HCT116 (cell line): Measurements from ENCODE around the gene PNRC1. TPM values are rescaled to one million over a fixed set of nuclear protein-coding genes. Genes with fewer than 3 reads are reported as not detected.
A peak's percentile ranks its signal among the peaks of the same experiment; 100 is the strongest.

ENCODE experiments used
- ATAC-seq: fragments of 200-7000 bp; cut with Tn5 transposase; 2 replicates; pipeline ENCODE4 v1.9.1; 2020; ENCODE audit warnings: mild to moderate bottlenecking, moderate library complexity
- BruUV-seq: library from RNA; stranded (reverse); fragments of 400-500 nt; replicated peaks from 2 replicates; lab custom pipeline; 2021; lab: Mats Ljungman, UMichigan
- CTCF ChIA-PET: fragments of 300-600 bp; sonication (Branson Sonifier 250); formaldehyde crosslinking; loops from one replicate; lab custom pipeline; 2021; ENCODE audit warnings: antibody characterized with exemption; lab: Charles Lee
- POLR2A ChIA-PET: fragments of 300-600, 350-600 bp; sonication (Branson Sonifier 250); formaldehyde crosslinking; loops from one replicate; lab custom pipeline; 2021; ENCODE audit warnings: antibody characterized with exemption; lab: Charles Lee
- RAD21 ChIA-PET, 2 experiments: fragments of 300-600 bp; sonication (Branson Sonifier 250); formaldehyde crosslinking; loops; one replicate each; lab custom pipeline; 2023; ENCODE audit warnings: low total read pairs in 2 of 2; ENCODE audit not compliant: uncharacterized antibody in 2 of 2, unreplicated experiment in 2 of 2, low non-redundant PET in 1 of 2; lab: Charles Lee
- DNase-seq: peaks from one replicate; pipeline ENCODE4 v3.0.0-alpha.2; 2010; ENCODE audit warnings: low read depth, low spot score
- H2AFZ ChIP-seq: fragments of 200-600 bp; shearing (Covaris generic), sonication (generic); 2 replicates; pipeline ENCODE4 v1.6.1; 2017; ENCODE audit warnings: low read depth, mixed run types, mixed read lengths, antibody characterized with exemption, low read length; ENCODE audit not compliant: poor library complexity, severe bottlenecking
- H3K27ac ChIP-seq: 2 replicates; pipeline ENCODE4 v1.5.1; 2012; ENCODE audit warnings: low read depth, low read length
- H3K27me3 ChIP-seq: fragments of 200-600 bp; sonication (generic); 2 replicates; pipeline ENCODE4 v1.6.1; 2016; ENCODE audit warnings: mixed run types, low read length, mixed read lengths; ENCODE audit not compliant: insufficient read depth
- H3K36me3 ChIP-seq, 2 experiments: fragments of 200-500 bp in 1 of 2; fragments of 200-600 bp in 1 of 2; sonication (Bioruptor generic) in 1 of 2; sonication (generic) in 1 of 2; 2 replicates each; pipeline versions ENCODE4 v1.5.1 to v1.6.1; 2014 to 2016; ENCODE audit warnings: low read length in 2 of 2, inconsistent platforms in 1 of 2, mixed read lengths in 1 of 2, mixed run types in 1 of 2; ENCODE audit not compliant: insufficient read depth in 2 of 2, control insufficient read depth in 1 of 2
- H3K4me1 ChIP-seq, 2 experiments: fragments of 200-600 bp in 1 of 2; sonication (generic) in 1 of 2; 2 replicates each; pipeline versions ENCODE4 v1.5.1 to v1.6.1; 2012 to 2017; ENCODE audit warnings: low read length in 2 of 2, inconsistent platforms in 1 of 2, mild to moderate bottlenecking in 1 of 2, mixed read lengths in 1 of 2, mixed run types in 1 of 2, moderate library complexity in 1 of 2; ENCODE audit not compliant: insufficient read depth in 2 of 2, control insufficient read depth in 1 of 2
- H3K4me2 ChIP-seq: fragments of 200-600 bp; sonication (generic); 2 replicates; pipeline ENCODE4 v1.6.1; 2017; ENCODE audit warnings: mixed run types, low read length, mixed read lengths
- H3K4me3 ChIP-seq, 2 experiments: fragments of 200-600 bp in 1 of 2; sonication (generic) in 1 of 2; replicated peaks in 1 of 2; 2 replicates each; pipeline ENCODE4 v1.5.1; 2011 to 2016; ENCODE audit warnings: low read length in 2 of 2, control low read depth in 1 of 2, low read depth in 1 of 2, mild to moderate bottlenecking in 1 of 2, mixed read lengths in 1 of 2, mixed run types in 1 of 2
- H3K79me2 ChIP-seq: fragments of 200-600 bp; sonication (generic); 2 replicates; pipeline ENCODE4 v1.6.1; 2017; ENCODE audit warnings: mild to moderate bottlenecking, mixed run types, low read length, moderate library complexity, mixed read lengths; ENCODE audit not compliant: insufficient read depth
- H3K9ac ChIP-seq: fragments of 200-600 bp; sonication (generic); 2 replicates; pipeline ENCODE4 v1.6.1; 2016; ENCODE audit warnings: low read length, mixed read lengths
- H3K9me2 ChIP-seq: fragments of 200-600 bp; sonication (generic), shearing (Covaris generic); 2 replicates; pipeline ENCODE4 v1.6.1; 2017; ENCODE audit warnings: mixed run types, mild to moderate bottlenecking, moderate library complexity; ENCODE audit not compliant: insufficient read depth
- H3K9me3 ChIP-seq, 2 experiments: fragments of 200-500 bp in 1 of 2; fragments of 200-600 bp in 1 of 2; sonication (Bioruptor generic) in 1 of 2; sonication (generic) in 1 of 2; 2 replicates each; pipeline ENCODE4 v1.6.1; 2014 to 2017; ENCODE audit warnings: low read length in 2 of 2, mixed read lengths in 2 of 2, inconsistent platforms in 1 of 2, low read depth in 1 of 2, mild to moderate bottlenecking in 1 of 2, mixed run types in 1 of 2, moderate library complexity in 1 of 2; ENCODE audit not compliant: control insufficient read depth in 1 of 2, insufficient read depth in 1 of 2
- H4K20me1 ChIP-seq: fragments of 200-600 bp; sonication (generic), shearing (Covaris generic); 2 replicates; pipeline ENCODE4 v1.6.1; 2017; ENCODE audit warnings: mixed run types, mild to moderate bottlenecking, moderate library complexity; ENCODE audit not compliant: insufficient read depth
- CBX3 ChIP-seq: IDR thresholded peaks from 2 replicates; pipeline ENCODE4 v1.6.1; 2012; ENCODE audit warnings: low read depth
- CEBPB ChIP-seq: IDR thresholded peaks from 2 replicates; pipeline ENCODE4 v1.6.1; 2012; ENCODE audit warnings: low read depth
- EGR1 ChIP-seq: IDR thresholded peaks from 2 replicates; pipeline ENCODE4 v1.6.1; 2012; ENCODE audit warnings: low read depth
- EZH2 ChIP-seq: fragments of 200-600 bp; sonication (generic); IDR thresholded peaks from 2 replicates; pipeline ENCODE4 v1.6.1; 2017; ENCODE audit warnings: antibody characterized with exemption, mixed run types
- FOSL1 ChIP-seq: IDR thresholded peaks from 2 replicates; pipeline ENCODE4 v1.6.1; 2012; ENCODE audit warnings: low read depth
- JUND ChIP-seq: IDR thresholded peaks from 2 replicates; pipeline ENCODE4 v1.6.1; 2012
- POLR2A ChIP-seq: IDR thresholded peaks from 2 replicates; pipeline ENCODE4 v1.7.0; 2011; ENCODE audit warnings: borderline replicate concordance; ENCODE audit not compliant: insufficient read depth, insufficient read length; ENCODE audit errors: extremely low read depth
- POLR2AphosphoS5 ChIP-seq: IDR thresholded peaks from 2 replicates; pipeline ENCODE4 v1.6.1; 2011; ENCODE audit warnings: mild to moderate bottlenecking, low read depth, low read length, moderate library complexity
- SIN3A ChIP-seq: IDR thresholded peaks from 2 replicates; pipeline ENCODE4 v1.6.1; 2012; ENCODE audit warnings: low read depth
- SP1 ChIP-seq: IDR thresholded peaks from 2 replicates; pipeline ENCODE4 v1.6.1; 2012; ENCODE audit warnings: low read depth
- TCF7L2 ChIP-seq: IDR thresholded peaks from 2 replicates; pipeline ENCODE4 v1.7.0; 2011; ENCODE audit warnings: borderline replicate concordance, inconsistent platforms; ENCODE audit not compliant: insufficient read depth, insufficient read length; ENCODE audit errors: extremely low read depth
- YY1 ChIP-seq: IDR thresholded peaks from 2 replicates; pipeline ENCODE4 v1.6.1; 2011; ENCODE audit warnings: low read length, low read depth, moderate library complexity, mild to moderate bottlenecking; ENCODE audit not compliant: insufficient replicate concordance; ENCODE audit errors: extremely low read depth
- ZFX ChIP-seq: fragments of 450-650 bp; IDR thresholded peaks from 2 replicates; pipeline ENCODE4 v1.6.1; 2017
- intact Hi-C: fragments of 100-400 bp; cut with micrococcal nuclease; formaldehyde crosslinking; loops from 2 replicates; pipeline ENCODE4 v1.10.0; 2022
- total RNA-seq: library from RNA; stranded (reverse); gene quantifications from one replicate; pipeline ENCODE4 v1.2.1, GENCODE V29; 2021; ENCODE audit not compliant: unreplicated experiment
- TF ChIP-seq, protein P1 (sequence below): IDR thresholded peaks from 2 replicates; pipeline ENCODE4 v1.6.1; 2012
- TF ChIP-seq, protein P2 (sequence below), 3 experiments: fragments of 200-600 bp in 1 of 3; sonication (generic) in 1 of 3; IDR thresholded peaks in 2 of 3; conservative IDR thresholded peaks in 1 of 3; 2 replicates each; pipeline ENCODE4 v1.5.1; 2012 to 2017; ENCODE audit warnings: low read depth in 2 of 3, low read length in 2 of 3, antibody characterized with exemption in 1 of 3, borderline replicate concordance in 1 of 3, control low read depth in 1 of 3, mild to moderate bottlenecking in 1 of 3, mixed read lengths in 1 of 3, mixed run types in 1 of 3, moderate library complexity in 1 of 3; ENCODE audit not compliant: insufficient read depth in 1 of 3
- TF ChIP-seq, protein P3 (sequence below): IDR thresholded peaks from 2 replicates; pipeline ENCODE4 v1.6.1; 2011; ENCODE audit warnings: mild to moderate bottlenecking, low read length, moderate library complexity; ENCODE audit not compliant: insufficient replicate concordance; ENCODE audit errors: extremely low read depth

Gene PNRC1
- total RNA-seq, 1 experiment from 2014 or later, result 66.8 TPM

DNA sequence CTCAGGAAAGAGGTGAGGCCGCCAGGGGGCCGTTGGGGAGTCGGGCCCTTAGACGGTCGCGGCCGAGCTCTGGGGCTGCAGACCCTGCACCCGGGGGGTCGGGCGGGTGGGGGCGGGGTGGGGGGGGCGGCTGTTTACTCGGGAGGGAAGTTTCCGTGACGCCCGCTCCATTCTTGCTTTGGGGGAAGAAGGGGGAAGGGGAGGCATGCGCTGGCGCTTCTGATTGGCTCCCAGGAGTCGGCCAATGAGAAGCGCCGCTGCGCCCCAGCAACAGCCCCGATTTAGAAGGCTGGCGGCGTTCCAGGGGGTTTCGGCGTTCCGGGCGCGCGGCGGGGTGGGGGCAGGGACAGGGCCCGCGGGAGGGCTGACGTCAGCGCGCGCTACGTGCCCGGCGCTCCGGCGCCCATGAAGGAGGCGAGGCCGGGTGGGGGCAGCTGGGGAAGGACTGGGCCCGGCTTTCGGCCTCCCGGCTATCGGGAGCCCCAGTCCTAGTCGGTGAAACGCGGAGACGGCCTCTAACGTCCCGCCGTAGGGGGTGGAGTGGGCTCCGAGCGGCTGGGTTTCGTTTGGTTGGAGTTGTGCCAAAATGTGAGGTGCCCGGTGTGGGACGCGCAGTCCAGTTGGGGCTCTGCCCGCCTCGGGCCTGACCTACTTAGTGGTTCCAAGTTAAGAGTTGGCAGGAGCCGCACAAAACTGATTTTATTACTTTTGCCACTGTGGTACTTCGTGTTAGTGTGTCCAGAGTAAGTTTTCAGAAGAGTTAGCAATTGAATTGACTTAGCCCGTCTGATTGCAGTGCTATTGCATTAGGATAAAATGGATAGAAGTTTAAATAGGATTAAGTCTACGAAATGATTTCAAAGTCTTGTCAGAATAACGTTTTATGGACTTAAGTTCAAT is 1.1 kb downstream of the PNRC1 start:
- Histone ChIP-seq H4K20me1 (no peaks in the 10 kb centered on the region), H3K4me1 (peaks cover 3 to 28% of the 10 kb centered on the region in 2 experiments; a peak in 3 of 4 replicates), H3K27ac (peak overlapping the region; percentile 96), H3K36me3 (peaks cover 6 to 20% of the 10 kb centered on the region in 2 experiments; a peak in 3 of 4 replicates), H3K9me2 (no peaks in the 10 kb centered on the region), H3K4me2 (peak overlapping the region; percentile 97), H3K9me3 (no peaks in the 10 kb centered on the region), H2AFZ (no peak overlapping the region), H3K79me2 (peaks cover 20% of the 10 kb centered on the region), H3K27me3 (no peaks in the 10 kb centered on the region), H3K4me3 (peak overlapping the region; percentile 86 to 89), H3K9ac (peak overlapping the region; percentile 91)
- no TSS peak for BruUV-seq
- DNase-seq (peak; percentile 87), ATAC-seq (peak; percentile 73)
- intact Hi-C loops, result no loop called here
- ChIA-PET CTCF (no interaction called here), RAD21 (no interaction called here), POLR2A (interaction anchor here (1.4 to 1.5 kb wide), 2 partner anchors 8 to 12 kb away, joined by 3 to 5 read pairs; no protein-coding TSS in a partner anchor)
- TF ChIP-seq POLR2AphosphoS5, result peak; percentile 98
- TF ChIP-seq CEBPB, result peak; percentile 18; the same call in 1 of the 2 replicates
- peak; percentile 92 for TF ChIP-seq YY1
- no peak for TF ChIP-seq EZH2
- peak; percentile 24; the same call in 1 of the 2 replicates for TF ChIP-seq FOSL1
- TF ChIP-seq, protein P1, sequence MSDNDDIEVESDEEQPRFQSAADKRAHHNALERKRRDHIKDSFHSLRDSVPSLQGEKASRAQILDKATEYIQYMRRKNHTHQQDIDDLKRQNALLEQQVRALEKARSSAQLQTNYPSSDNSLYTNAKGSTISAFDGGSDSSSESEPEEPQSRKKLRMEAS, result peak; percentile 67
- peak; percentile 55 for TF ChIP-seq JUND
- TF ChIP-seq, protein P2, sequence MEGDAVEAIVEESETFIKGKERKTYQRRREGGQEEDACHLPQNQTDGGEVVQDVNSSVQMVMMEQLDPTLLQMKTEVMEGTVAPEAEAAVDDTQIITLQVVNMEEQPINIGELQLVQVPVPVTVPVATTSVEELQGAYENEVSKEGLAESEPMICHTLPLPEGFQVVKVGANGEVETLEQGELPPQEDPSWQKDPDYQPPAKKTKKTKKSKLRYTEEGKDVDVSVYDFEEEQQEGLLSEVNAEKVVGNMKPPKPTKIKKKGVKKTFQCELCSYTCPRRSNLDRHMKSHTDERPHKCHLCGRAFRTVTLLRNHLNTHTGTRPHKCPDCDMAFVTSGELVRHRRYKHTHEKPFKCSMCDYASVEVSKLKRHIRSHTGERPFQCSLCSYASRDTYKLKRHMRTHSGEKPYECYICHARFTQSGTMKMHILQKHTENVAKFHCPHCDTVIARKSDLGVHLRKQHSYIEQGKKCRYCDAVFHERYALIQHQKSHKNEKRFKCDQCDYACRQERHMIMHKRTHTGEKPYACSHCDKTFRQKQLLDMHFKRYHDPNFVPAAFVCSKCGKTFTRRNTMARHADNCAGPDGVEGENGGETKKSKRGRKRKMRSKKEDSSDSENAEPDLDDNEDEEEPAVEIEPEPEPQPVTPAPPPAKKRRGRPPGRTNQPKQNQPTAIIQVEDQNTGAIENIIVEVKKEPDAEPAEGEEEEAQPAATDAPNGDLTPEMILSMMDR (IDR thresholded peaks at IDR 0.05 in 2 of 3, conservative IDR thresholded peaks at IDR 0.05 in 1 of 3; ENCODE audit: borderline replicate concordance in 1 of 3, insufficient read depth in 1 of 3, low read depth in 2 of 3, low read length in 2 of 3), result no peak
- TF ChIP-seq ZFX, result peak; percentile 85
- TF ChIP-seq, protein P3, sequence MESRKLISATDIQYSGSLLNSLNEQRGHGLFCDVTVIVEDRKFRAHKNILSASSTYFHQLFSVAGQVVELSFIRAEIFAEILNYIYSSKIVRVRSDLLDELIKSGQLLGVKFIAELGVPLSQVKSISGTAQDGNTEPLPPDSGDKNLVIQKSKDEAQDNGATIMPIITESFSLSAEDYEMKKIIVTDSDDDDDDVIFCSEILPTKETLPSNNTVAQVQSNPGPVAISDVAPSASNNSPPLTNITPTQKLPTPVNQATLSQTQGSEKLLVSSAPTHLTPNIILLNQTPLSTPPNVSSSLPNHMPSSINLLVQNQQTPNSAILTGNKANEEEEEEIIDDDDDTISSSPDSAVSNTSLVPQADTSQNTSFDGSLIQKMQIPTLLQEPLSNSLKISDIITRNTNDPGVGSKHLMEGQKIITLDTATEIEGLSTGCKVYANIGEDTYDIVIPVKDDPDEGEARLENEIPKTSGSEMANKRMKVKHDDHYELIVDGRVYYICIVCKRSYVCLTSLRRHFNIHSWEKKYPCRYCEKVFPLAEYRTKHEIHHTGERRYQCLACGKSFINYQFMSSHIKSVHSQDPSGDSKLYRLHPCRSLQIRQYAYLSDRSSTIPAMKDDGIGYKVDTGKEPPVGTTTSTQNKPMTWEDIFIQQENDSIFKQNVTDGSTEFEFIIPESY, result peak; percentile 9
- TF ChIP-seq CBX3, result peak; percentile 74; the same call in 1 of the 2 replicates
- TF ChIP-seq SIN3A, result peak; percentile 81
- TF ChIP-seq POLR2A, result peak; percentile 38
- no peak for TF ChIP-seq TCF7L2
- TF ChIP-seq EGR1, result 0 out of 2 replicates have a peak, but pooled peaks have one; percentile 25
- peak; percentile 82 for TF ChIP-seq SP1
